T follicular helper cell (primary cell): ENCODE data around the gene DPYD.

ENCODE experiments used
- DNase-seq: peaks from one replicate; pipeline ENCODE4 v3.0.0-alpha.2; 2020; ENCODE audit warnings: low read depth

DPYD gene

GRCh38 chr1:97693601-97694000 lies 227.2 kb downstream of the DPYD start:
- DNase-seq = no peak

- no peak for DNase-seq
These were observed 229.5 kb downstream of the DPYD start for GRCh38 chr1:97691325-97691724.

- no peak for DNase-seq
These were observed 235.5 kb downstream of the DPYD start for GRCh38 chr1:97685360-97685759.

- no peak for DNase-seq
These were observed 239.9 kb downstream of the DPYD start for GRCh38 chr1:97680894-97681293.

GRCh38 chr1:97680470-97680869 lies 240.4 kb downstream of the DPYD start:
- DNase-seq = no peak

- DNase-seq = no peak
These were observed 243.1 kb downstream of the DPYD start for GRCh38 chr1:97677702-97678101.

GRCh38 chr1:97674517-97674916 lies 246.3 kb downstream of the DPYD start:
- no peak for DNase-seq

GRCh38 chr1:97668945-97669344 lies 251.9 kb downstream of the DPYD start:
- no peak for DNase-seq

GRCh38 chr1:97660431-97661105 lies 260.3 kb downstream of the DPYD start:
- DNase-seq = no peak

- no peak for DNase-seq
These were observed 265.8 kb downstream of the DPYD start for GRCh38 chr1:97654876-97655585.

GRCh38 chr1:97651250-97651649 lies 269.6 kb downstream of the DPYD start:
- no peak for DNase-seq

- DNase-seq = no peak
These were observed 271.2 kb downstream of the DPYD start for GRCh38 chr1:97649591-97649990.

- no peak for DNase-seq
These were observed 273.1 kb downstream of the DPYD start for GRCh38 chr1:97647776-97648175.

- DNase-seq = no peak
These were observed 274.8 kb downstream of the DPYD start for GRCh38 chr1:97646071-97646470.

GRCh38 chr1:97640677-97641076 lies 280.2 kb downstream of the DPYD start:
- no peak for DNase-seq

GRCh38 chr1:97636941-97637340 lies 283.9 kb downstream of the DPYD start:
- DNase-seq = no peak

- DNase-seq = no peak
These were observed 286.1 kb downstream of the DPYD start for GRCh38 chr1:97634758-97635157.

GRCh38 chr1:97632776-97633175 lies 288.1 kb downstream of the DPYD start:
- DNase-seq = no peak

GRCh38 chr1:97632075-97632474 lies 288.8 kb downstream of the DPYD start:
- no peak for DNase-seq

- DNase-seq = no peak
These were observed 289.9 kb downstream of the DPYD start for GRCh38 chr1:97630948-97631347.

- DNase-seq = no peak
These were observed 290.6 kb downstream of the DPYD start for GRCh38 chr1:97630281-97630680.

GRCh38 chr1:97623220-97623619 lies 297.6 kb downstream of the DPYD start:
- no peak for DNase-seq

- DNase-seq = no peak
These were observed 298.9 kb downstream of the DPYD start for GRCh38 chr1:97621955-97622354.

GRCh38 chr1:97619706-97620105 lies 301.1 kb downstream of the DPYD start:
- no peak for DNase-seq
